ENCODE results near the gene APOA1. TPM values are rescaled to one million over a fixed set of nuclear protein-coding genes. Genes with fewer than 3 reads are reported as not detected.

The APOA1 gene
- total RNA-seq, 2 donors from 2014 or later: not detected

DNA sequence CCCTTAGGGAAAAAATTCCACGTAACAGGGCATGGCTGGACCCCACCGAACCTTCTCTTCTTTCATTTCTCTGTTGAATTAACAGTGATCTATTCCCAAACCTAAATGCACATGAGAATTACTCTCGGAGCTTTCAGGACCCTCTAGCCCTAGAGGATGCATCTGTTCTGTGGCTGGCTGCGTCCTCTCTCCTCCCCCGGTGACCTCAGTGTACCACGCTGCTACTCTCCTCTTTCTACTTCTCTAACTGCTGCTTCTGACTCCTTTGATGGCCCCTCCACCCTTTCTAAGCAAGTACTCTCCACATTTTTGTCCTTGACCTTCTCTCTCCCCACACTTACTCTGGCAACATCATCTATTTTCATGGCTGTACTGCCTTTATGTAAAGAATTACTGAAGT lies 12.1 kb upstream of the APOA1 start:
- DNase-seq (ENCODE audit: low spot score) (no peak), ATAC-seq (ENCODE audit: insufficient number of reproducible peaks, low FRiP score, low read depth) (no peak)
- TF ChIP-seq, protein P1, sequence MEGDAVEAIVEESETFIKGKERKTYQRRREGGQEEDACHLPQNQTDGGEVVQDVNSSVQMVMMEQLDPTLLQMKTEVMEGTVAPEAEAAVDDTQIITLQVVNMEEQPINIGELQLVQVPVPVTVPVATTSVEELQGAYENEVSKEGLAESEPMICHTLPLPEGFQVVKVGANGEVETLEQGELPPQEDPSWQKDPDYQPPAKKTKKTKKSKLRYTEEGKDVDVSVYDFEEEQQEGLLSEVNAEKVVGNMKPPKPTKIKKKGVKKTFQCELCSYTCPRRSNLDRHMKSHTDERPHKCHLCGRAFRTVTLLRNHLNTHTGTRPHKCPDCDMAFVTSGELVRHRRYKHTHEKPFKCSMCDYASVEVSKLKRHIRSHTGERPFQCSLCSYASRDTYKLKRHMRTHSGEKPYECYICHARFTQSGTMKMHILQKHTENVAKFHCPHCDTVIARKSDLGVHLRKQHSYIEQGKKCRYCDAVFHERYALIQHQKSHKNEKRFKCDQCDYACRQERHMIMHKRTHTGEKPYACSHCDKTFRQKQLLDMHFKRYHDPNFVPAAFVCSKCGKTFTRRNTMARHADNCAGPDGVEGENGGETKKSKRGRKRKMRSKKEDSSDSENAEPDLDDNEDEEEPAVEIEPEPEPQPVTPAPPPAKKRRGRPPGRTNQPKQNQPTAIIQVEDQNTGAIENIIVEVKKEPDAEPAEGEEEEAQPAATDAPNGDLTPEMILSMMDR (IDR thresholded peaks at IDR 0.05): no peak
- peaks cover 18 to 25% of the 10 kb centered on the region in 2 donors for H3K4me1 ChIP-seq (ENCODE audit: control insufficient read depth in 1 of 2, low read depth in 2 of 2)
- H3K27me3 ChIP-seq (replicated peaks; ENCODE audit: insufficient read depth): no peaks in the 10 kb centered on the region
- H3K27ac ChIP-seq: no peak overlapping the region
- no peaks in the 10 kb centered on the region for H3K9me3 ChIP-seq
- H3K36me3 ChIP-seq: peaks cover 21% of the 10 kb centered on the region
- H3K4me3 ChIP-seq: no peak overlapping the region

DNA sequence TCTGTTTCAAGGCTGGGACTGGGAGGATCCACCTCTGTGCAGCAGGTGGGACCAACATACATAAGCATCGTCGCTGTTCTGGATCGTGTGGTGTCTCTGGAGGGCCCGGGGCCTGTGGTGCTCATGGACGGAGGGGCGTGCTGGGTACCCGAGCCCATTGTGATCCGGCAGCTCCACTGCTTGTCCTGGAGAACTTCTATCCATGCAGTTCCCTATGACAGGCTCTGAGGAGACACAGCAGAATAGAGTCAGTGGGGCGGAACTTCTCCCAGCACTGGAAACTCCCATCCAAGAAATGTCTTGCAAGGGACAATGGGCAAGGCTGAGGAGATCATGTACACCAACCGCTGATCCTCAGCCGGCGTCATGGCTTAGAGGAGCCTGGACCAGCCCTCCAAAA lies 11.6 kb upstream of the APOA1 start:
- TF ChIP-seq, protein P1 (IDR thresholded peaks at IDR 0.05): no peak
- Histone ChIP-seq H3K36me3 (peaks cover 21% of the 10 kb centered on the region), H3K4me1 (ENCODE audit: control insufficient read depth in 1 of 2, low read depth in 2 of 2) (peaks cover 18 to 25% of the 10 kb centered on the region in 2 donors), H3K27me3 (replicated peaks; ENCODE audit: insufficient read depth) (no peaks in the 10 kb centered on the region), H3K4me3 (no peak overlapping the region), H3K9me3 (no peaks in the 10 kb centered on the region), H3K27ac (no peak overlapping the region)
- ATAC-seq (ENCODE audit: insufficient number of reproducible peaks, low FRiP score, low read depth) (no peak), DNase-seq (ENCODE audit: low spot score) (no peak)

DNA sequence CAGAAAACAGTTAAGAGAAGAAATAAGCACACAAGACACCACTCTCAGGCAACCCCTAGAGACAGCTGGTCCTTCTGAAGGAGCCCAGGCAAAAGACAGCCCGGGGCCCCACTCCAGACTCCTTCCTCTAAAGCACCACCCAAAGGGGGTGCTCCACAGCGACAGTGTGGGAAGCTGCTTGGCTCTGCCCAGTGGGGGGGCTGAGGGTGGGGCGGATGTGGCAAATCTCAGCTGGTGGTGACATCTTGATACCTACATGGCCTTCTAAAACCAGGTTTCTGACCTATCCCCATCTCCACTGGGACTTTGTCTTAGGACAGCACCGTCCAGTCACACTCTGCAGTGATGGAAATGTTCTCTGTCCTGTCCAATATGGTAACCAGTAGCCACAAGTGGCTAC lies 10.2 kb upstream of the APOA1 start:
- H3K27me3 ChIP-seq (replicated peaks; ENCODE audit: insufficient read depth): no peaks in the 10 kb centered on the region
- TF ChIP-seq, protein P1 (IDR thresholded peaks at IDR 0.05): no peak
- H3K4me3 ChIP-seq: no peak overlapping the region
- H3K4me1 ChIP-seq (ENCODE audit: control insufficient read depth in 1 of 2, low read depth in 2 of 2): peaks cover 15 to 17% of the 10 kb centered on the region in 2 donors
- DNase-seq (ENCODE audit: low spot score) (no peak), ATAC-seq (ENCODE audit: insufficient number of reproducible peaks, low FRiP score, low read depth) (no peak)
- no peak overlapping the region for H3K27ac ChIP-seq
- peaks cover 29% of the 10 kb centered on the region for H3K36me3 ChIP-seq
- no peaks in the 10 kb centered on the region for H3K9me3 ChIP-seq

DNA sequence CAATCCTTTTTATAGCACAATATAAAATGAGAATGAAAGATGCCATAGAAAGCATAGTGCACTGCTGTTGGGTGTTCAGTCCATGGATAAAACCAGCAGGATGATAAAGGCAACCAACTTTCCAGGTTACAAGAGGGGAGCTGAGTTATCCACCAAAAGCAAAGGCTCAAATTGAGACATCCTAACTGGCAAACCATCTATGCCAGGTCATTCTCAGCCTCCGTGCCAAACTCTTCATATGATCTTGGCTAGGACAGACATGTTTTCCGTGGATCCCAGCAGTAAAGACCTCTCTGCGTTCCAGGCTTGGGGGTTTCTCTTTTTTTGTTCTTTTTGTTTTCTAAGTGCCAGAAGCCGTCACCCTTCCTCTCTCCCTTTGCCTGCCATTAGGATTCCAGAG lies 7.3 kb upstream of the APOA1 start:
- Histone ChIP-seq H3K4me3 (no peak overlapping the region), H3K27me3 (replicated peaks; ENCODE audit: insufficient read depth) (no peaks in the 10 kb centered on the region), H3K4me1 (ENCODE audit: control insufficient read depth in 1 of 2, low read depth in 2 of 2) (no peaks in the 10 kb centered on the region), H3K36me3 (peaks cover 29% of the 10 kb centered on the region), H3K27ac (no peak overlapping the region), H3K9me3 (no peaks in the 10 kb centered on the region)
- DNase-seq (ENCODE audit: low spot score): no peak
- ATAC-seq (ENCODE audit: insufficient number of reproducible peaks, low FRiP score, low read depth): no peak
- TF ChIP-seq, protein P1 (IDR thresholded peaks at IDR 0.05): no peak

DNA sequence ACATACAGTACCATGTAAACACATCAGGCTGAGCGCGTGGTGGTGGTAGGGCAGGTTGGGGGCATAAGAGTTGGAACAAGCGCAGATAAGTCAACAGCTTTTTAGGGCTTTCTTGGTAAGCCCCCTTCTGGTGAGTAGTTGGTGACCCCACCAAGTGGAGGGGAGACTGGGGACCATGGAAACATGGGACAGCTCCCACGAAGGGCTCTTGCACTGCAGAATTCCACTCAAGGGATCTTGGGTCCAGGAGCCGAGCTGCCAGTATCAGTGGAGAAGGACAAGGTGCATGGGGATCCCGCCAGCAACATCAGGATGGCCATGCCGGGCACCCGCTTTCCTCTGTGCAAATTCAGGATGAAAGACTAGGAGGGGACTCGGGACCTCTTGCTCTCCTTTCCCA lies 6.2 kb upstream of the APOA1 start:
- no peaks in the 10 kb centered on the region for H3K27me3 ChIP-seq (replicated peaks; ENCODE audit: insufficient read depth)
- H3K36me3 ChIP-seq: peaks cover 29% of the 10 kb centered on the region
- DNase-seq (ENCODE audit: low spot score) (no peak), ATAC-seq (ENCODE audit: insufficient number of reproducible peaks, low FRiP score, low read depth) (no peak)
- no peaks in the 10 kb centered on the region for H3K4me1 ChIP-seq (ENCODE audit: control insufficient read depth in 1 of 2, low read depth in 2 of 2)
- H3K27ac ChIP-seq: no peak overlapping the region
- H3K9me3 ChIP-seq: no peaks in the 10 kb centered on the region
- H3K4me3 ChIP-seq: no peak overlapping the region
- TF ChIP-seq, protein P1 (IDR thresholded peaks at IDR 0.05): no peak
